GM18861 (cell line): ENCODE measurements around the gene NAA30.
"Not testable (repeated sequence)": the region's sequence is repeated elsewhere in the genome, so short reads cannot be mapped to it uniquely, and the experiment has no call there.

Experiments used
- ATAC-seq: cut with Tn5 transposase; IDR thresholded peaks from one replicate; pipeline ENCODE4 v1.9.1; 2021; ENCODE audit not compliant: unreplicated experiment

Gene NAA30

DNA sequence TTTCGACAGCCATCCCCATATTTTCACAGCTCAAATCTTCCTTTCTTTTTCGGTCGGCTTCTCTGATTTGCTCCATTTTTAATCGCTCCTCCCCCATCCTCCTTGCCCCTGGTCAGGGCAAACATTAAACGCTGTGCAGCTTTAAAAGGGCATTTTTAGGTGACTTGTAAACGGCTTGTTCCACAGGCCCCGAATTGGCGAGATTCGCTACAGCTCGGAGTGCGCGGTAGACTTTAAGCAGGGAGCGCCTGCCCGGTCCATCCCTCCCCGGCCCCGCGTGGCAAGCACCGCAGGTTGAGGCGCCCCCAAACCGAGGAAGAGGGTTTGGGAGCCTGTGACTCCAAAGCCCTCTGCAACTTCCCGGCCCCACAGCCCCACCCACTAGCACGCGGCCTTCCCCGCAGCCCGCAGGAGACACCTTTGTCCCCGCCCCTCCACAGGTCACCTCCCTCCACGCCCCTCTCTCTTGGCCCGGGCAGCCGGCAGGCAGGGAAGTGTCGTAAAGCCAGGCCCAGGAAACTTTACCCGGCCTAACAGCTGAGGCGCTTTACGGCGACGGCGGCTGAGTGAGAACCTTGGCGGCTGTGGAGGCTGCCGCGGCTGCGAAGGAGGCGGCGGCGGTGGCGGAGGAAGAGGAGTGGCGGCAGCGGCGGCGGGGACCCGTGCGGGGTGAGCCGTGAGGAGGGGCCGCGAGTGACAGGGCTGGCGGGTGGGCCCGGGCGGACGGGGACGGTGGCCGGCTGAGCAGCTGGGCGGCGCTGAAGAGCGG, at the start of gene NAA30:
TSS of gene NAA30 (plus strand) at position 550 of the 769 bp plus-strand sequence. CDS start 372 bp downstream, outside the sequence.
- ATAC-seq: peak; percentile 58

DNA sequence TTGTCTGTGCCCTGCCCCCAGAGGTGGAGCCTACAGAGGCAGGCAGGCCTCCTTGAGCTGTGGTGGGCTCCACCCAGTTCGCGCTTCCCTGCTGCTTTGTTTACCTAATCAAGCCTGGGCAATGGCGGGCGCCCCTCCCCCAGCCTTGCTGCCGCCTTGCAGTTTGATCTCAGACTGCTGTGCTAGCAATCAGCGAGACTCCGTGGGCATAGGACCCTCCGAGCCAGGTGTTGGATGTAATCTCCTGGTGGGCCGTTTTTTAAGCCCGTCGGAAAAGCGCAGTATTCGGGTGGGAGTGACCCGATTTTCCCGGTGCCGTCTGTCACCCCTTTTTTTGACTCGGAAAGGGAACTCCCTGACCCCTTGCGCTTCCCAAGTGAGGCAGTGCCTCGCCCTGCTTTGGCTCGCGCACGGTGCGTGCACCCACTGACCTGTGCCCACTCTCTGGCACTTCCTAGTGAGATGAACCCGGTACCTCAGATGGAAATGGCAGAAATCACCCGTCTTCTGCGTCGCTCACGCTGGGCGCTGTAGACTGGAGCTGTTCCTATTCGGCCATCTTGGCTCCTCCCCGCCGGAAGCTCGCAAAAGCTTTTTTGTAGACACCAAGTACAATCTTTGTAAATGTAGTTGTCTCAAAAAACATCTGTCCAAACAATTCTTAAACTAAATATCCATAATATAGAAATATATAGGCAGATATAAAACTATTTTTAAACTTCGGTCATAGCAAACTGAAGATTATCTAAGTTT, 46.7 kb upstream of the NAA30 start:
- not testable (repeated sequence) for ATAC-seq

DNA sequence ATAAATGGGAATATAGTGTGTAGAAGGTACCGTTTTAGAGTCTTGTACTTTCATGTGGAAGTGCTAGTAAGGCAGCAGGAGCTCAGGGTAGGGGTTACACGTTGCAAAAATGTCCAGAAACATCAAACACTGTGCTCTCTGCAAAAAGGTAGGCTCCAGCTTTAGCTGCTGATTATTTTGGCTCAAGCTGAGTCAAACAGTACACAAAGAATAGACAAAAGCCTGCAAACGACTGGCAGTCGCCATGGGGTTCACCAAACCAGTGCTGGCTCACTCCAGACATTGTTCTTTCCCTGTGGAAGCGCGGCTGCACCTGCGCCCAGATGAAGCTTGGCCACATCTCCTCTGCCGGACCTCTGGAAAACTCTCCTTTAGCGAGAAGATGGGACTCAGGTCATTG, 45.3 kb upstream of the NAA30 start:
- no peak for ATAC-seq

DNA sequence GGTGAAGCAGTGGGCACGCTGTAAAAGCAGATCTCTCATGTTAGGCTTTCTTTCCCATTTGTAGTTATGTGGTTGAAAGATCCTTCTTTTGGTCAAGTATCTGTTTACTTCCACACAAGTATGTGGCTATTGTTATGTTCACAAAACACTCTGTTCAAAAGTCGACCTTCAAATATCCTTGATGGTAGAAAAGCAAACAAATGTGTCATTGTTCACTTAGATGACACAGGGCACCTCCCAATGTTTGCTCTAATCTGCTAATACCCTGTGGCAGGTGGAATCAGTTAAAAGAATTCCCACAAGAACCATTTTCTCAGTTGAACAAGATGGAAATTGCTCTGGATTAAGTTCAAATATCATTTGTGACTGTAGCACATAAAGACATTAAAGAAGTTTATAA, 43.6 kb upstream of the NAA30 start:
- ATAC-seq: no peak

DNA sequence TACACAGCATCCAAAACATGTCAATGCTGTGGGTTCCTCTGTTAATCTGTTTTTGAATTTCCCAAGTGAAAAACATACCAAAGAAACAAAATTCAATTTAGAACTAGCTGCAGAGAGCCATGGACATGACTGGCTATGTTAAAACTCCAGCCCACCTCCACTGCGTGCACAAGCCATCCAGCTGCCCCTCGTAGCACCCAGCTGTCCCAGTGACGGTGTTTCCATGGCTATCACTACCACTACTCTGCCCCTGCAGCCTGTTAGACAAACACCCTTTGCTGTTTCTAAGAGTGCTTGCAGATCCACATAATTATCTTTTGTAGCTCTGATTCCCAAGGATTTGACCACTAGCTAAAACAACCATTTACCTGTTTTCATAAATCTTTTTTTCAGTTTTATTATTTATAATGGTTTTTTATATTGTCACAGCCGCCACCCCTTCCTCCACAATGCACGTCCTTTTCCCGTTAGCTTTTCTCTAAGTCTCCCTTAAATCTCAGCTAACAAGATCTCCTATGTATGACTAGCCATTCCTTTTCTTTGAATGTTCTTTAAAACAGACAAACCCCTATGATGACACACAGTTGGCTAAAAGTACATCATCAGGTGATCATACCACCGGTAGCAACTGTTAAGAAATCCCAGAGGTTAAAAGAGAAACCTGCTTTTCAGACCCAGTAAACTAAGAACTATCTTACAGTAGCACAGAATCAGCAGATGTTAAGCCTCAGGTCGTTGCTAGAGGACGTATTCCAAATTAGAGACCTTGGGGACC, 37.8 kb upstream of the NAA30 start:
- ATAC-seq: no peak

DNA sequence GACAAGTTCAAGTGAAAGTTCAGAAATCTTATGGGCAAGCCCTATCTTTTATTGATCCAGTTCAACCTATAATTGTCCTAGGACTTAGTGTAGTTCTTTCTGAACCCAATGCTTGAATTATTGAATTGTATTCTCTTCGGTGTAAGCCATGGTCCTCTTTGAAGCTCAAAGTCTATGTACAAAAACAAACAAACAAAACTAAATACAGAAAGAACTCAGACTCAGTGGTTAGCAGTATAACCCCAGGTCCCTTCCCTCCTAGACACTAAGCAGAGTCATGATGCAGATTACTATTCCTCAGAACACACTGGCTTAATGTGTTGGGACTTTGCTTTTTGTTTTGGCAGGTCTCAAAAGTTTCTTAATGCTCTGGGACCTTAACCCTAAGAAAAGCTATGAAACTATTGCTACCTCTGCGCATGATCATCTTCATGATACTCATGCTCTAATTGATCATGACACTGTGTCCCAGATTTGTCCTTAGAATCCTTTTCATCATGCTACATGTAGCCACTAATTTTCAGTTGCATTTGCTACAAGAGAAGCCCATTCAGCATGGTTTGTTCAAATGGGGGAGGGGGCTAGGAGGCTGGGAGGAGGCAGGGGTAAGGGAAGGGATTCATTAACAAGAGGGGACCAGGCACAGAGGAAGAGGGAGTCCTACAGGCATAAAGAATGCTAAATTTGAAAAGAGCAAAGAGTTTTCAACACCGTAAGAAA, 35.1 kb upstream of the NAA30 start:
- no peak for ATAC-seq

DNA sequence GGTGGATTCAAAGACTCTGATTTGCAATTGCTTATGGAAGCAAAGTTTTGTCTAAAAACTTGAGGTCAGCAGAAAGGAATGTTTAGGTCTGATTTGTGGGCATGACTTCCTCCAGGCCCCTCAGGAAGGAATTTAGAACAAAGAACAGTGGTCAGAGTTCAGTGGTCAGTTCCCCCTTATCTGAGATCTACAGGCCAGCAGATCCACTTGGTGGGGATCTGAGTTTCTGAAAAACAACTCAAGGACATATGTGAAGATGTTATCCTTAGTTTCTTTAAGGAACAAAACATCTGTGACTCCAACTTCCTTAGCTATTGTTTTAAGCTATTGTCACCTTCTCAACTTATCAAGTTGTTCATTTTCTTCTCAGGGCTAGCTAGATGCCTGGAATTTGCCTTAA, 28.0 kb upstream of the NAA30 start:
- ATAC-seq: no peak

DNA sequence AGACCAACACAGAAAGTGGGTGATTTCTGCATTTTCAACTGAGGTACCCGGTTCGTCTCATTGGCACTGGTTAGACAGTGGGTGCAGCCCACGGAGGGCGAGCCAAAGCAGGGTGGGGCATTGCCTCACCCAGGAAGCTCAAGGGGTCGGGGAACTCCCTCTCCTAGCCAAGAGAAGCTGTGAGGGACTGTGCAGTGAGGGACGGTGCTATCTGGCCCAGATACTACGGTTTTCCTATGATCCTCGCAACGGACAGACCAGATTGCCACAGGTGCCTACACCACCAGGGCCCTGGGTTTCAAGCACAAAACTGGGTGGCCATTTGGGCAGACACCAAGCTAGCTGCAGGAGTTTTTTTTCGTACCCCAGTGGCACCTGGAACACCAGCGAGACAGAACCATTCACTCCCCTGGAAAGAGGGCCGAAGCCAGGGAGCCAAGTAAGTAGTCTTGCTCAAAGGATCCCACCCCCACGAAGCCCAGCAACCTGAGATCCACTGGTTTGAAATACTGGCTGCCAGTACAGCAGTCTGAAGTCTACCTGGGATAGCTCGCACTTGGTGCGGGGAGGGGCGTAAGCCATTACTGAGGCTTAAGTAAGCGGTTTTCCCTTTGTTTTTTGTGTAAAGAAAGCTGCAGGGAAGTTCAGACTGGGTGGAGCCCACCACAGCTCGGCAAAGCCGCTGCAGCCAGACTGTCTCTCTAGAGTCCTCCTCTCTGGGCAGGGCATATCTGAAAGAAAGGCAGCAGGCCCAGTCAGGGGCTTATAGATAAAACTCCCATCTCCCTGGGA, 25.5 kb upstream of the NAA30 start:
- ATAC-seq: no peak

DNA sequence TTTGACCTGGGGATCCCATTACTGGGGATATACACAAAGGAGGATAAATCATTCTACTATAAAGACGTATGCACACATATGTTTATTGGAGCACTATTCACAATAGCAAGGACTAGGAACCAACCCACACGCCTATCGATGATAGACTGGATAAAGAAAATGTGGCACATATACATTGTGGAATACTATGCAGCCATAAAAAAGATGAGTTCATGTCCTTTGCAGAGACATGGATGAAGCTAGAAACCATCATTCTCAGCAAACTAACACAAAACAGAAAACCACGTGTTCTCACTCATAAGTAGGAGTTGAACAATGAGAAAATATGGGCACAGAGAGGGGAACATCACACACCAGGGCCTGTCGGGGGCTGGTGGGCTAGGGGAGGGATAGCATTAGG, 20.2 kb upstream of the NAA30 start:
- ATAC-seq: not testable (repeated sequence)

DNA sequence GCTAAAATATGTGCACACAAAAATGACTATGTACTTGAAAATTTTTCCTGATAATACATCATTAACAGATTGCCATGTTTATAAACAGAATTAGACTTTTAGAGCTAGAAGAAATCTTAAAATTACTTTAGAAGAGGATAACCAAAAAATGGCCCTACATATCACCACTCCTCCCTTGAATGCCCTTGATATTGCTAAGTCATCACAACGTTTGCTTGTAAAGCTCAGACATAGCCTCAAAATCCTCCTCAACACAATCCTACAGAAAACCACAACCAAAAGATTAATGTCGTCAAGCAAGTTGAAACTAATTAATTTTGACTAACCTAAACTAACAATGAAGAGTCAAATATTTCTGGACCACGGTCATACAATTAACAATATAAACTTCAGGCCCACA, 19.4 kb upstream of the NAA30 start:
- ATAC-seq: no peak

DNA sequence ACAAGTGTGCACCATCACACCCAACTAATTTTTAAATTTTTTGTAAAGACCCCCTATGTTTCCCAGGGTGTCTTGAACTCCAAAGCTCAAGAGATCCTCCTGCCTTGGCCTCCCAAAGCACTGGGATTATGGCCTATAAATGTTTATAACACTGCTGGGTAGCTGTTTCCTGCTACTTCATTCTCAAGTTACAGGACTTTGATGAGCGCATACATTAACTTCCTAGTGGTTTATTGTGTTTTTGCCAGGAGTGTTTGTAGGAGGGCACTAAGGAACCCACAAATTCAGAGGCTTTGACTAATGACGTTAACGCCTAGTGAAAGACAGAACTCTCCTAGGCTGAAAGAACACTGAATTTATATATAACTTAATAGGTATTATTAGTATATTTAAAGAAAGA, 15.2 kb upstream of the NAA30 start:
- ATAC-seq: no peak

DNA sequence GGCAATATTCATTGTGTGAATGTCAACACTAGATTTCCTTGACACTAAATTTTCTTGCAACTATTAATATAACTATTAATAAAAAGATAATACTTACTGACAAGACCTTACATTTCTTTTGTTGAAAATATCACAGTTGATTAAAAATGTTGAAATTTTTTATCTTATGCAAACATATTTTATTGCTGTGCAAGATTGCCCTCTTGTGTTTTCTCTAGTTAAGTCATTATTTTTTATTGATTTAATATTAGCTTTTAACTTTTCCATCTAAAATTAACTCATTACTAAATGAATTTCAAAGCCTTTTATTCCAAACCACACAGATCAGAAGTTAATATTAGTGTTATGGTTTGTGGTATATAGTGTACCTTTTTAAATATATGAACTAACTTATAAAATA, 11.7 kb upstream of the NAA30 start:
- ATAC-seq: no peak

DNA sequence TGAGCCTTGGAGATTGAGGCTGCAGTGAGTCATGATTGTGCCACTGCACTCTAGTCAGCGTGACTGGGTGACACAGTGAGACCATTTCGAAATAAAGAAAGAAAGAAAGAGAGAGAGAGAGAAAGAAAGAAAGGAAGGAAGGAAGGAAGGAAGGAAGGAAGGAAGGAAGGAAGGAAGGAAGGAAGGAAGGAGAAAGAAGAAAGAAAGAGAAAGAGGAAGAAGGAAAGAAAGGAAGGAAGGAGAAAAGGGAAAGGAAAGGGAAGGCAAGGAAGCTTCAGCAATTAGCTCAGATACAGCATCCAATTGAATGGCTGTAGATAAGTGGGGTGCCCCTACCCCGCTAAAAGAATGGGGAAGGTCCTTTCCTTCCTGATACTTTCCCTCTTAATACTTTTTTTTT, 9.5 kb upstream of the NAA30 start:
- ATAC-seq: no peak

DNA sequence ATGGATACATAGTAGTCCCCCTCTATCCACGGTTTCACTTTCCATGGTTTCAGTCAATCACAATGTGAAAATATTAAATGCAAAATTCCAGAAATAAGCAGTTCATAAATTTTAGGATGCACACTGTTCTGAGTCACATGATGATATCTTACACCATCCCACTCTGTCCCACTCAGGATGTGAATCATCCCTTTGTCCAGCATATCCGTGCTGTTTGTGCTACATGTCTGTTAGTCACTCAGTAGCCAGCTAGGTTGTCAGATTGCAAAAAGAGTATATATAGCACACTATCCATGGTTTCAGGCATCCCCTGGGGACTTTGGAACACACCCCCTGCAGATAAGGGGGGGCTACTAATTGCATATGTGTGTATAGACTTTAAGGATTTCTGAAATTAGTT, 8.1 kb upstream of the NAA30 start:
- no peak for ATAC-seq

DNA sequence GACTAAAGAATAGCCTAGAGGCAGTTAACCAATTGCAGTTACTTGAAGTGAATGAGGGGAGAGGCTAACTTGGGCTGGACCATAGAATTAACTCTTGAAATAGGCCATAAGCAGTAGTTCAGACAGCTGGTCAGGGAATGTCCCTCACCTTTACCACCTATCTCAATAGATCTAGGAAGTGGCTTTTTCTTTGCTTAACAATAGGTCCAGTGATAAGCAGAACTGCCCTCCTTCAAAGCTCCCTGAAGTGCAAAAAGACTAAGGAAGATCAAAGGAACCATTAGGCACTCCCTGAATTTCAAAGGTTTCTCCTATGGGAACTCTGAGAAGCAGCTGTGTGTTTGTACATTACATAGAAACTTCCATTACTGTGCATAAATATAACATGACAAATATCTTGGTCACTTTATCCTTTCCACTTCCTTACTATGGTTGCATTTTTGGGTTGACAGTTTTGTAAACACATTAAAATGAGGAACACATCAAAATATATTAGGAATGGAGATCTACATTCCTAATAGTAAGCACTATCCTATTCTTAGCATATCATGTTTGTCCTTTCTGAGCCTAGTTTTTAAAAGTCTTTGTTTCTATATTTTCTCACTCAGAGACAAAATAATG, 7.2 kb upstream of the NAA30 start:
- no peak for ATAC-seq

DNA sequence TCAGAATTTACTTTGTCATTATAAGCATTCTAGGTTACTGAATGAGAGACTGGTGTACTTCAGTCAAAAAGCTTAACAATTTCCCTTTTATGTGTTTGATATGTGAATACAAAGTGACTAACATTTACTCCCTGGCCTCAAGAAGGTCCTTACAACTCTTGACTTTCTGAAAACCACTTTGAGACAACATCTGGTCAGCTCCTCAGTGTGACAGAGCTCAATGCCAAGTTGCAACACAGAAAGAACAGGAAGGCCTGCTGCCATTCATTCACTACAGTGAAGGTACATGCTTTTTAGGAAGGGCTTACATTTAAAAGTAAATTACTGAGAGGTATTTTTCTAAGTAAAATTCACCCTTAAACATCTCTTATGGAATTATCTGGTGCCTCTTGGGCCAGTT, 2.3 kb upstream of the NAA30 start:
- ATAC-seq: no peak

DNA sequence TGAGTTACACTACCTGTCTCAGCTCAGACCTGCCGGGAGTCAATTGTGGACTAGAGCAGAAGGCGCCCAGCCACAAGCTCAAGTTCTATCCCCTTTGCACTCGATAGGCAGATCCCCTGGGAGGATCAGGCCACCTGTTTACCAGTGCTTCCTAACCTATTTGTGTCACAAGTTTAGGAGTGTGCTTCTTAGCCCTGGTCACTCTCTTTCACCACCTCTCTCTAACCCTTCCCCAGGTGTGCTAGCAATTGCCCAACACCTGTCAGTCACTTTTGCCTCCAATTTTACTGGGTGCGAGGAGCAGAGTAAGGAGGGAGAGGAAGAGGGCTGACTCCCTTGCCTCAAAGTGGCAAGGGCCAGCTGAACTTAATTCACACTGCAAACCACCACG, 745 bp upstream of the NAA30 start:
- ATAC-seq: no peak

DNA sequence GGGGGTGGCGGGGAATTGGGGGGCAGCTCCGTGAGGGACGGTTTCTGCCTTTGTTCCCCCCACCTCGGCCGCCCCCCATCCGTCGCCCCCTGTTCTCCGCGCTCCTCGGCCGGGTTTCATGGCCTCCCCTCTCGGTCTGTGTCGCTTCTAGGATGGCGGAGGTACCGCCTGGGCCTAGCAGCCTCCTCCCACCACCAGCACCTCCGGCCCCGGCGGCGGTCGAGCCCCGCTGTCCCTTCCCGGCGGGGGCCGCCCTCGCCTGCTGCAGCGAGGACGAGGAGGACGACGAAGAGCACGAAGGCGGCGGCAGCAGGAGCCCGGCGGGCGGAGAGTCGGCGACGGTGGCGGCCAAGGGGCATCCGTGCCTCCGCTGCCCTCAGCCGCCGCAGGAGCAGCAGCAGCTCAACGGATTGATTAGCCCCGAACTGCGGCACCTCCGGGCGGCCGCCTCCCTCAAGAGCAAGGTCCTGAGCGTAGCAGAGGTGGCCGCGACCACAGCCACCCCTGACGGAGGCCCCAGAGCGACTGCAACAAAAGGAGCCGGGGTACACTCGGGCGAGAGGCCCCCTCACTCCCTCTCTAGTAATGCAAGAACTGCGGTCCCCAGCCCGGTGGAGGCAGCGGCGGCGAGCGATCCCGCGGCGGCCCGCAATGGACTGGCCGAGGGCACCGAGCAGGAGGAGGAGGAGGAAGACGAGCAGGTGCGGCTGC, 575 bp downstream of the NAA30 start:
- ATAC-seq: peak; percentile 31

DNA sequence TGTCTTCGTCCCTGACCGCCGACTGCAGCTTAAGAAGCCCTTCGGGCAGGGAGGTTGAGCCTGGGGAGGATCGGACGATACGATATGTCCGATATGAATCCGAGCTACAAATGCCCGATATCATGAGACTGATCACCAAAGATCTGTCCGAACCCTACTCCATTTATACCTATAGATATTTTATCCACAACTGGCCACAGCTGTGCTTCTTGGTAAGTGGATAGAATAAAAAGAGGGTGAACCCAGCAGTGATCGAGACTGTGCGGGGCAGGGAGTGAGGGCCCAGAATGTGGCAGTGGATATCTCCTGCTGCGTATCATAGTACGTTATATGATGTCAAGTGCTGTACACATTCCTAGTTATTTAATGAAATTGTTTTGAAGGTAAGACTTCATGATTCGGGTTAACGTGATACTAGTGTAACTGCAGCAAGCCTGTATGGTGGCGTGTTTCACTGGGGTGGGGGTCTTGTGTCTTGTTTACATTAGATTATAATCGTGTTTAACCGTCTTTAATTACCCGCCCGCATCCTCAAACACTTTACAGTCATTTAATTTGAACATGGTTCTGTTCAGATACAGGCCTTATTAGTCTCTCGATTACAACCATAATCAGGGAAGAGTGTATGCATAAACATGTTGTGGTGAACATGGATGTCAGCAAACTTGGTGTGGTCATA, 1.3 kb downstream of the NAA30 start:
- no peak for ATAC-seq
